Naive thymus-derived CD4-positive, alpha-beta T cell (primary cell): Measurements from ENCODE around the gene SMIM41. TPM values are rescaled to one million over a fixed set of nuclear protein-coding genes. Genes with fewer than 3 reads are reported as not detected.

ENCODE experiments used
- ATAC-seq: fragments of 150-1000 bp; cut with Tn5 transposase; 2 replicates; pipeline ENCODE4 v1.10.0; 2021; ENCODE audit warnings: mild to moderate bottlenecking, moderate library complexity
- CTCF ChIA-PET: fragments of 350-600 bp; sonication (Branson Sonifier 250); formaldehyde crosslinking; loops from one replicate; lab custom pipeline; 2021; ENCODE audit warnings: antibody characterized with exemption; lab: Charles Lee
- POLR2A ChIA-PET: fragments of 350-600 bp; sonication (Branson Sonifier 250); formaldehyde crosslinking; loops from one replicate; lab custom pipeline; 2021; ENCODE audit warnings: antibody characterized with exemption, inconsistent platforms; lab: Charles Lee
- DNase-seq, 9 donors: peaks; one replicate each; pipeline versions ENCODE4 v3.0.0 to v3.0.0-alpha.2; 2020 to 2022; ENCODE audit warnings: mixed read lengths in 1 of 9
- H3K27ac ChIP-seq: one replicate; pipeline ENCODE4 v1.7.0; 2013; ENCODE audit warnings: mild to moderate bottlenecking, low read depth, low read length, moderate library complexity
- H3K27me3 ChIP-seq, 2 donors: one replicate each; pipeline ENCODE4 v1.7.0; 2013; ENCODE audit warnings: low read length in 2 of 2, mild to moderate bottlenecking in 2 of 2, moderate library complexity in 2 of 2; ENCODE audit not compliant: control insufficient read depth in 2 of 2, insufficient read depth in 2 of 2
- H3K36me3 ChIP-seq, 3 experiments: 1 replicate in 2 of 3; 2 replicates in 1 of 3; pipeline ENCODE4 v1.7.0; 2013; ENCODE audit warnings: low read length in 3 of 3, mild to moderate bottlenecking in 3 of 3, moderate library complexity in 1 of 3; ENCODE audit not compliant: insufficient read depth in 3 of 3, control insufficient read depth in 2 of 3
- H3K4me1 ChIP-seq, 2 donors: one replicate each; pipeline ENCODE4 v1.7.0; 2013; ENCODE audit warnings: low read length in 2 of 2, mild to moderate bottlenecking in 2 of 2, moderate library complexity in 1 of 2; ENCODE audit not compliant: control insufficient read depth in 2 of 2, insufficient read depth in 2 of 2
- H3K4me3 ChIP-seq: 2 replicates; pipeline ENCODE4 v1.7.0; 2013; ENCODE audit warnings: mild to moderate bottlenecking, low read length
- H3K9me3 ChIP-seq, 3 experiments: 1 replicate in 2 of 3; 2 replicates in 1 of 3; pipeline ENCODE4 v1.7.0; 2013; ENCODE audit warnings: low read length in 3 of 3; ENCODE audit not compliant: control insufficient read depth in 2 of 3
- H3K27ac Mint-ChIP-seq, 9 donors: one replicate each; pipeline ENCODE4 v1.8.0; 2020 to 2022; ENCODE audit warnings: mixed read lengths in 9 of 9, mild to moderate bottlenecking in 8 of 9, moderate library complexity in 5 of 9, inconsistent platforms in 2 of 9
- H3K27me3 Mint-ChIP-seq, 5 donors: one replicate each; pipeline ENCODE4 v1.8.0; 2021 to 2022; ENCODE audit warnings: mixed read lengths in 5 of 5, mild to moderate bottlenecking in 1 of 5
- H3K36me3 Mint-ChIP-seq, 5 donors: one replicate each; pipeline ENCODE4 v1.8.0; 2020 to 2022; ENCODE audit warnings: mixed read lengths in 5 of 5, mild to moderate bottlenecking in 3 of 5, inconsistent platforms in 1 of 5
- H3K4me1 Mint-ChIP-seq, 7 donors: one replicate each; pipeline ENCODE4 v1.8.0; 2020 to 2022; ENCODE audit warnings: mixed read lengths in 7 of 7, mild to moderate bottlenecking in 3 of 7, inconsistent platforms in 1 of 7
- H3K4me3 Mint-ChIP-seq, 10 donors: one replicate each; pipeline ENCODE4 v1.8.0; 2020 to 2022; ENCODE audit warnings: mild to moderate bottlenecking in 10 of 10, mixed read lengths in 10 of 10, moderate library complexity in 6 of 10, inconsistent platforms in 2 of 10
- H3K9me3 Mint-ChIP-seq, 11 donors: one replicate each; pipeline ENCODE4 v1.8.0; 2020 to 2022; ENCODE audit warnings: mixed read lengths in 11 of 11, mild to moderate bottlenecking in 4 of 11, inconsistent platforms in 1 of 11, moderate library complexity in 1 of 11
- intact Hi-C, 2 donors: fragments of 100-400 bp; cut with micrococcal nuclease; formaldehyde crosslinking; loops; one replicate each; pipeline ENCODE4 v1.15.1; 2023
- polyA plus RNA-seq, 2 donors: library from polyadenylated mRNA; unstranded; fragments of 300-500 nt; fragmentation: Illumina TruSeq; gene quantifications; one replicate each; pipeline ENCODE4 v1.2.3, GENCODE V29; 2021
- total RNA-seq, 6 experiments: library from RNA in 5 of 6; stranded (reverse) in 5 of 6; gene quantifications; 1 replicate in 5 of 6; 2 replicates in 1 of 6; pipeline ENCODE4 v1.2.3 and lab custom pipeline; 2021 to 2026

SMIM41 gene
- under 1 TPM in 2 of 5 experiments, not detected in 3; 0.24 to 0.27 TPM for total RNA-seq
- not detected for polyA plus RNA-seq
- total RNA-seq (lab: John Stamatoyannopoulos, UW), result not detected

DNA sequence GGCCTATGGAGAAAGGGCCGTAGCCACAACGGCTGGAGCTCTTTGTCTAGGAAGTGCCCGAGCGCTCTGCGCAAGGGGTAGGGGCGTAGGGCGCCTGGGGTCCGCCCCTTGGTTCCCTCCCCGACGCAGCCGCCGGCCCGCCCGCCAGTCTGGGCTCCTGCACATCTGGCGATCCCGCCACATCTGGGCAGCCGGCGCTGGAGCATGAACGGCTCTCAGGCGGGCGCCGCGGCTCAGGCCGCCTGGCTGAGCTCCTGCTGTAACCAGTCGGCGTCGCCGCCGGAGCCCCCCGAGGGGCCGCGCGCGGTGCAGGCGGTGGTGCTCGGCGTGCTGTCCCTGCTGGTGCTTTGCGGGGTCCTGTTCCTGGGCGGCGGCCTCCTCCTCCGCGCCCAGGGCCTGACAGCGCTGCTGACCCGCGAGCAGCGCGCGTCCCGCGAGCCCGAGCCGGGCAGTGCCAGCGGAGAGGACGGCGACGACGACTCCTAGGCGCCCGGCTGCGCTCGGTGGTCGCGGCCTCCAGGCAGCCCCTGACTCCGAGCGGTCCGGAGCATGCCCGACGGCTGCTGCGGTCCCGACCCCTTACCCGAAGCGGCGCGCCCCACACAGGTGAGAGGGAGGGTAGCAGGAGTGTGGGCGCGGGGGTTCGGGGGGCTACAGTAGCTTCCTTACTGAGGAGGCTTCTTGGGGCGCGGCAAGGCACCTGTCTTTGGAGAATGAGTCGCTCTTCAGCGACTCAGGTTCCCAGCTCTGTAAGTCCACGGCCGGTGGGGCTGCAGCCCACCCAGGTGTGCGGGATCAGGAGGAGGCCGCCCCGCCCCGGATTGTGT lies at the start of gene SMIM41:
SMIM41 (plus strand) TSS at position 129 of the 827 bp plus-strand sequence; CDS start at position 205, 76 bp downstream.
- CTCF ChIA-PET, result interaction anchor here (2.5 to 21.9 kb wide), 2 partner anchors 10 to 54 kb away, joined by 9 to 457 read pairs; partner anchors contain the start of gene ATG101
- peaks cover 0 to 4% (median 0%) of the 10 kb centered on the region in 11 donors for H3K9me3 Mint-ChIP-seq
- no peak for DNase-seq
- POLR2A ChIA-PET, result interaction anchor here (1.1 to 6.3 kb wide), 3 partner anchors 29 to 55 kb away, joined by 3 to 37 read pairs (median 6); no protein-coding TSS in a partner anchor
- no peak within 1 kb of the TSS for H3K4me3 Mint-ChIP-seq
- H3K27me3 Mint-ChIP-seq, result no peaks in the 10 kb centered on the region
- H3K9me3 ChIP-seq, result no peaks in the 10 kb centered on the region
- peaks cover 6 to 21% (median 19%) of the 10 kb centered on the region in 7 donors for H3K4me1 Mint-ChIP-seq
- peak within 1 kb of the TSS in 4 of 9 donors; percentile 38 to 70 (median 42) for H3K27ac Mint-ChIP-seq
- peaks cover 0 to 18% (median 8%) of the 10 kb centered on the region in 5 donors for H3K36me3 Mint-ChIP-seq
- no peak within 1 kb of the TSS for H3K27ac ChIP-seq
- no peak for ATAC-seq
- intact Hi-C loops, result loop anchor here in 1 of 2 donors (5.0 kb wide), 1 partner anchor 38 kb away; no protein-coding TSS in a partner anchor
- H3K27me3 ChIP-seq, result no peaks in the 10 kb centered on the region
- peaks cover 0 to 12% of the 10 kb centered on the region in 2 donors for H3K4me1 ChIP-seq
- H3K4me3 ChIP-seq, result no peak within 1 kb of the TSS
- H3K36me3 ChIP-seq, result peaks cover 0 to 45% (median 6%) of the 10 kb centered on the region in 3 experiments

DNA sequence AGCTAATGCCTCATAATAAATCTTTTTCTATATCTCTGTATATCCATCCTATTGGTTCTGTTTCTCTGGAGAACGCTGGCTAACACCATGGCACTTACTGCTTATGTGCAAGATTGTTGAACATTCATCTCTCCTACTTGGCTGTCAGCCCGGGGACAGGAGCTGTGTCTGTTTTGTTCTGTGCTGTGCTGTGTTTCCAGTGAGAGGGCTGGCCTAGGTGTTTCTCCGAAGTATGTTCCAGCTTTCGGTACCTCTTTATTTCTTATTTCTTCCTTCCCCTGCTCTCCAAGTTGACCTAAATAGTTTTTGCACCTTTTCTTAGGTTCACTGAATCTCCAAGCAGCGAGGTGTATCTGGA lies 47.1 kb upstream of the SMIM41 start:
- no peaks in the 10 kb centered on the region for H3K9me3 Mint-ChIP-seq
- peaks cover 13 to 40% (median 29%) of the 10 kb centered on the region in 7 donors for H3K4me1 Mint-ChIP-seq
- H3K27ac Mint-ChIP-seq, result peak overlapping the region; percentile 36 to 97 (median 95)
- H3K27ac ChIP-seq, result peak overlapping the region; percentile 77
- no peaks in the 10 kb centered on the region for H3K36me3 Mint-ChIP-seq
- intact Hi-C loops, result no loop called here
- ChIA-PET POLR2A (interaction anchor here (0.7 to 2.0 kb wide), 14 partner anchors 9 to 50 kb away, joined by 3 to 12 read pairs (median 4); partner anchors contain the start of genes ATG101, NR4A1 and TAMALIN), CTCF (interaction anchor here (0.8 to 14.8 kb wide), 11 partner anchors 9 to 676 kb away, joined by 3 to 457 read pairs (median 3); partner anchors contain the start of genes ATG101 and SMIM41)
- ATAC-seq (no peak), DNase-seq (peak in 1 of 9 donors; percentile 28)
- H3K4me3 Mint-ChIP-seq, result peak overlapping the region; percentile 72 to 89 (median 82)
- peaks cover 15 to 17% of the 10 kb centered on the region in 2 donors for H3K4me1 ChIP-seq
- peak overlapping the region; percentile 24 for H3K4me3 ChIP-seq
- H3K27me3 ChIP-seq, result no peaks in the 10 kb centered on the region
- H3K36me3 ChIP-seq, result no peaks in the 10 kb centered on the region
- H3K27me3 Mint-ChIP-seq, result peaks cover 0 to 26% (median 0%) of the 10 kb centered on the region in 5 donors
- H3K9me3 ChIP-seq, result no peaks in the 10 kb centered on the region

DNA sequence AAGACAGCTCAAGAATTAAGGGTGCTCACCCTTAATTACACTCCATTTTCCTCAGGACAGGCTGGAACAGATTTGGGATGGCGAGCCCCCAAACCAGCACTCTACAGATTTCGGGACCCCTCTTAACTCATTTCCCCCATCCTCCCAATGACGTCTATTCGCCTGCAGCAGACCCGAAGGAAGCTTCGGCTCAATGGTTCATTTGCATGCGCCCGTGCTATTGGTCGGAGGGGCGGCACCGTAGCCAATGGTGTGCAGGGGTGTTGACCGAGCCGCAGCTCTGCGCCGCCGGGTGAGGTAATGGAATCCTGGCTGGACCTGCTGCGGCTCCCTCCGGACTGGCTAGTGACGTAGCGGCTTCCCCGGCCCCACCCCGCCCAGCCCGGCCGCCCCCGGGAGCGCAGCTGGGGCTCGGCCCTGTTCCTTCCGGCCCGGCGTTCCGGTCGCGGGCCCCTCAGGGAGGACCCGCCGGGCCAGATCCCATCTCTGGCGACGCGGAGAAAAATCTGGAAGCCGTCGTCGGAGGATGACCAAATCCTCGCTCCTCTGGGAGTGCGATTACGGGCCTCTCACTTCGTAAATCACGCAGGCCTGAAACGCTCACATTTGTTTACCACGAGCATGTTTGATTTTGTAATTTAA lies 46.6 kb upstream of the SMIM41 start:
- no peaks in the 10 kb centered on the region for H3K9me3 Mint-ChIP-seq
- peak overlapping the region; percentile 77 for H3K27ac ChIP-seq
- DNase-seq (peak; percentile 68 to 93 (median 80)), ATAC-seq (peak; percentile 90)
- H3K9me3 ChIP-seq, result no peaks in the 10 kb centered on the region
- H3K36me3 Mint-ChIP-seq, result no peaks in the 10 kb centered on the region
- H3K27me3 Mint-ChIP-seq, result peaks cover 0 to 28% (median 0%) of the 10 kb centered on the region in 5 donors
- POLR2A ChIA-PET, result interaction anchor here (0.7 to 2.0 kb wide), 13 partner anchors 8 to 49 kb away, joined by 3 to 12 read pairs (median 4); partner anchors contain the start of genes ATG101, NR4A1 and TAMALIN
- CTCF ChIA-PET, result interaction anchor here (0.8 to 14.8 kb wide), 10 partner anchors 8 to 676 kb away, joined by 3 to 457 read pairs (median 4); partner anchors contain the start of genes ATG101 and SMIM41
- intact Hi-C loops, result loop anchor here (1.0 kb wide), 3 partner anchors 8 to 36 kb away; partner anchors contain the start of genes ATG101 (in 2 of the 2) and NR4A1 (in 2 of the 2)
- peak overlapping the region; percentile 24 for H3K4me3 ChIP-seq
- H3K27ac Mint-ChIP-seq, result peak overlapping the region; percentile 36 to 97 (median 95)
- H3K4me1 ChIP-seq, result peaks cover 18 to 20% of the 10 kb centered on the region in 2 donors
- peak overlapping the region; percentile 72 to 89 (median 82) for H3K4me3 Mint-ChIP-seq
- no peaks in the 10 kb centered on the region for H3K36me3 ChIP-seq
- H3K4me1 Mint-ChIP-seq, result peaks cover 13 to 40% (median 29%) of the 10 kb centered on the region in 7 donors
- H3K27me3 ChIP-seq, result no peaks in the 10 kb centered on the region

DNA sequence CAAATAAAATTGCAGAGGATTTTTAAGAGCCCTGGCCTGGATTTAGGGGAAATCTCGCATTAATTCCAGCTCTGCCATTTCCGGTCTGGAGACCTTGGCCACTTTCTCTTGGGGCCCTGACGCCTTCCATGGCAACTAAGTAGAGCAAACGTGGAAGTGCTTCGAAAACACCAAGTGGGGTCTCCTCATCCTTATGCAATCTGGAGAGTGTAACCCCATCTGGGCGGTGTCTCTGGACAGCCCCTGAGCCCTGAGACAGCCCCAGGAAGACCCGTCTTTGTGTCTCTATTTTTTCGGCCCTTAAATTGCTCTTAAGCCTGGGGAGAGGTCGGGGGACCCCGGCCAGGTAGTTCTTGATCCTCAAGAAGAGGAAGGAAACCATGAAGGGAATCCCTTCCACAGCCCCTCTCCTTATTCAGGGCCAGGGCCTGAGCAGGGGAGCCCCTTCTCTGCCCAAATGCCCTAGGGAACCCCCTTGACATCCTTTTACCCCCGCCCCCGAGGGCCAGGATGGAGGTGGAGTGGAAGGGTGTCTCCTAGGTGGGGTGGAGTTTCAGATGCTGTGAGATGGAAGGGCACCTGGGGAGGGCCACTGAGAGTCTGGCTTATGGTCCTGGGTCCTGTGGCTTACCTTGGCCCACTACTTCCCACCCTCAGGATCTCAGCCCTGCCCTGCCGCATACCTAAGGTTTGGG lies 45.9 kb upstream of the SMIM41 start:
- Histone ChIP-seq H3K27me3 (no peaks in the 10 kb centered on the region), H3K9me3 (no peaks in the 10 kb centered on the region), H3K27ac (peak overlapping the region; percentile 77), H3K36me3 (no peaks in the 10 kb centered on the region), H3K4me1 (peaks cover 18 to 20% of the 10 kb centered on the region in 2 donors), H3K4me3 (peak overlapping the region; percentile 24)
- peak overlapping the region; percentile 72 to 88 (median 80) for H3K4me3 Mint-ChIP-seq
- POLR2A ChIA-PET, result interaction anchor here (0.9 to 2.1 kb wide), 9 partner anchors 7 to 49 kb away, joined by 3 to 11 read pairs (median 5); partner anchors contain the start of genes ATG101 and NR4A1
- peaks cover 13 to 45% (median 35%) of the 10 kb centered on the region in 7 donors for H3K4me1 Mint-ChIP-seq
- no peaks in the 10 kb centered on the region for H3K9me3 Mint-ChIP-seq
- DNase-seq, result no peak
- no peak for ATAC-seq
- peak overlapping the region in 8 of 9 donors; percentile 52 to 97 (median 94) for H3K27ac Mint-ChIP-seq
- intact Hi-C loops, result loop anchor here (1.0 kb wide), 3 partner anchors 8 to 36 kb away; partner anchors contain the start of genes ATG101 (in 2 of the 2) and NR4A1 (in 2 of the 2)
- H3K36me3 Mint-ChIP-seq, result no peaks in the 10 kb centered on the region
- H3K27me3 Mint-ChIP-seq, result peaks cover 0 to 32% (median 0%) of the 10 kb centered on the region in 5 donors
- CTCF ChIA-PET, result interaction anchor here (0.9 to 14.8 kb wide), 5 partner anchors 10 to 110 kb away, joined by 3 to 457 read pairs (median 9); partner anchors contain the start of genes ATG101 and SMIM41

DNA sequence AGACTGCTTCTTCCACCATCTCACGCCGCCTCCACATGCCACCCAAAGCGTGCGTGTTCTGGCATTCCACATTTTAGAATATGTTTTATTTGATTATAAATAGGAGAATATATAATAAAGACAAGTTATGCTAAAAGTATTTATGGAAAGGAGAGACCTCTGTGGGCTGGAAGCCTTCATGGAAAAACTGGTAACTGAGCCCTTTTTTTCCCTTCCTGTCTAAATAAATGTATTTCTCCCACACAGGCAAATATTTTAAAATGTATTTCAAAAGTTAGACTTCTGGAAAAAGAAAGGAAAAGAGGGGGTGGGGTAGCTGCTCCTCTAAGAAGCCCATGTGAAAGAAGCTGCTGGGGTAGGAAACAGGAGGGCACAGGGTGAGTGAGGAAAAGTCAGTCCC lies 44.3 kb upstream of the SMIM41 start:
- ATAC-seq (no peak), DNase-seq (no peak)
- ChIA-PET POLR2A (interaction anchor here (2.1 kb wide), 1 partner anchor 10 kb away, joined by 7 read pairs; no protein-coding TSS in a partner anchor), CTCF (interaction anchor here (0.8 to 4.4 kb wide), 2 partner anchors 12 to 51 kb away, joined by 3 to 33 read pairs; no protein-coding TSS in a partner anchor)
- Histone ChIP-seq H3K27ac (no peak overlapping the region), H3K36me3 (no peaks in the 10 kb centered on the region), H3K9me3 (no peaks in the 10 kb centered on the region), H3K4me1 (peaks cover 18 to 20% of the 10 kb centered on the region in 2 donors), H3K27me3 (no peaks in the 10 kb centered on the region), H3K4me3 (no peak overlapping the region)
- Mint-ChIP-seq H3K9me3 (no peaks in the 10 kb centered on the region), H3K27ac (peak overlapping the region in 7 of 9 donors; percentile 34 to 97 (median 92)), H3K4me3 (peak overlapping the region in 7 of 10 donors; percentile 23 to 77 (median 51)), H3K27me3 (peaks cover 0 to 35% (median 0%) of the 10 kb centered on the region in 5 donors), H3K4me1 (peaks cover 13 to 55% (median 37%) of the 10 kb centered on the region in 7 donors), H3K36me3 (no peaks in the 10 kb centered on the region)
- intact Hi-C loops, result no loop called here
